Activated naive CD4-positive, alpha-beta T cell treated with anti-CD3 and anti-CD28 coated beads, Interleukin-2, amount 50 U/mL, for 16 hours (primary cell): ENCODE results near the gene HEBP2.

ENCODE experiments used
- DNase-seq: peaks from one replicate; pipeline ENCODE4 v3.0.0-alpha.2; 2020

HEBP2 gene

GRCh38 chr6:138397128-138398122, 6.6 kb upstream of the HEBP2 start:
- no peak for DNase-seq

GRCh38 chr6:138400326-138400725, 3.7 kb upstream of the HEBP2 start:
- DNase-seq = no peak

DNA sequence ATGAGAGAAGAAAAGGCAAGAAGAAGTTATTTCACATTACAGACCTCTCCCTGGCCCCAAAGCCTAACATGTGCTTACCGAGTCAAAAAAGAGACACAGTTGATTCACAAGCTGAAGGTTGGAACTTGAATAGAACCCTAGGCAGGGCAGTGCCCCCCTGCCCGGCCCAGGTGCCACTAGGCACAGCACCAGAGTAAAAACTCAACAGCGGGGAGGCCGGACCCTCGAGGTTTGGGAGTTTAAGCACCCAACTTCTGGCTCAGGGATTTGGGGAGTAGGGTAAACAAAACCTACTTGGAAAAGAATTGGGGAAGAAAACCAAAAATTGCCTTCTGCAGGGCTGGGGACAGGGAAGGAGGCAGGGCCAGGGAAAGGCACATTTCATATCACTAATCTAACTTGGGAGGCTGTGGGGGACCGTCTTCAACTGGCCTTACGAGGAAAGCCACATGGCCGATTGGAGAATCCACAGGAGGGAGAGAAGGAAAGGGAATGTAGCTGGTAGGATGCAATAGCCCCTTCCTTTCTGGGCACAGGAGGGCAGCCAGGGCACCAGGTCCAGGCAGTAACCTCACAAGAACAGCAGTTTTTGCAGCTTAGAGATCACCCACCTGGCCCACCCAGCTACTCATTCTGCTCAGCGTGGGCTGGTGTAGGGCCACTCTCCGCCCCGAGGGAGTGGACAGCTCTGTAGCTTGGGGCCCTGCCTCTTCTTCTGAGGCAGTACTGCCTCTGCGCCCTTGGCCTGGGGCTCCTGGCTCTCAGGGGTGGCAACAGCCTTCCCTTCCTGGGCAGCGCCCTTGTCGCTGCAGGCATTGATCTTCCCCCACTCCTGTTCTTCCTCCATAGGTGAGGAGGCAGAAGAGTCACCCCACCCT, 1.8 kb upstream of the HEBP2 start:
- DNase-seq = no peak

DNA sequence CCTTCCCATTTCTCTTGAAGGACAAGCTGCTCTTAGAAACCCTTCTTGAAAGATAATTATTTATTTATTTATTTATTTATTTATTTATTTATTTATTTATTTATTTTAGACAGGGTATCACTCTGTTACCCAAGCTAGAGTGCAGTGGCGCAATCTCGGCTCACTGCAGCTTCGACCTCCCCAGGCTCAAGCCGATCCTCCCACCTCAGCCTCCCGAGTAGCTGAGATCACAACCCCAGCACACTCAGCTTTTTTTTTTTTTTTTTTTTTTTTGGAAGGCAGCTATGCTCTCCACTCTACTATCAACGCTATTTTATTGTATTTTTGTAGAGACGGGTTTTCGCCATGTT, 1.2 kb upstream of the HEBP2 start:
- DNase-seq = no peak

DNA sequence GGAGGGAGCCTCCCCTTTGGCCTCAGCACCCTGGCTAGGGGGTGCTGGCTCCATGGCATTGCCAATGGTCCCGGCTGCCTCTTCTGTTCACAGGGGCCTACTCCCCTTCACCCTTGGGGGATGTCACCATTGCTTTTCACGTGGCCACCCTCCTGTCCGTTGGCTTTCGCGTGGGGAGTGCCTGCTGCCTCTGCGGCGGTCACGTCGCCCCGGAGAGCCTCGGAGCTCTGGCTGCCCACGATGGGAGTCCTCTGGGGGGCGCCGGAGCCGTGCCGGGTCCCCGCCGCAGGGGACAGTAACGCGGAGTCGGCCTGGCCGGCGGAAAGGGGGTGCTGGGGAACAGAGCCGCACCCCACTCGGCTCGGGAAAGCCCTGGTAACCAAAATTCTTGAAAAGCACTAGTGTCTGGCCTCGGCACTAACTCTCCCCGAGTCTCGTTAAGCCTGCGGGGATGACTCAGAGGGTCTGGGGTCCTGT, 661 bp upstream of the HEBP2 start:
- DNase-seq = peak; percentile 31

- DNase-seq = no peak
Observed at GRCh38 chr6:138404666-138405337, 779 bp downstream of the HEBP2 start.

DNA sequence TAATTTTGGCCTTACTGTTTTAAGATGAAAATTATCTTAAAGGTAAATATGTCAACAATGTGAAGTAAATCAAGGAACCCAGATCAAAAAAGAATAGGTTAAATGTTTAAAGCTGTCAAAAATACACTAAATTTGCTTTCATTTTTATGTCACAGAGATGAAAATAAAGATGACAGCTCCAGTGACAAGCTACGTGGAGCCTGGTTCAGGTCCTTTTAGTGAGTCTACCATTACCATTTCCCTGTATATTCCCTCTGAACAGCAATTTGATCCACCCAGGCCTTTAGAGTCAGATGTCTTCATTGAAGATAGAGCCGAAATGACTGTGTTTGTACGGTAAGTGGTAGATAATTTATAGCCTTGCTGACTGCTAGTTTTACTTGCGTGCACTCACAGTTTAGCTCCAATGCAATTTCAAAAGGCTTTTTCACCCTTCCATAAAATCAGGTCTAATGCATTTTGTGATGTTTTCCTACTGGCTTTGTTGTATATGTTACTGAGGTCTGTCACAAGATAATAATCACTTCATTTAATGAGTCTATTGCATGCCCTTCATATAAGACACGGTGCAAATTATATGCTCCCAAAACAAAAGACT, 1.9 kb downstream of the HEBP2 start:
- DNase-seq = no peak

DNA sequence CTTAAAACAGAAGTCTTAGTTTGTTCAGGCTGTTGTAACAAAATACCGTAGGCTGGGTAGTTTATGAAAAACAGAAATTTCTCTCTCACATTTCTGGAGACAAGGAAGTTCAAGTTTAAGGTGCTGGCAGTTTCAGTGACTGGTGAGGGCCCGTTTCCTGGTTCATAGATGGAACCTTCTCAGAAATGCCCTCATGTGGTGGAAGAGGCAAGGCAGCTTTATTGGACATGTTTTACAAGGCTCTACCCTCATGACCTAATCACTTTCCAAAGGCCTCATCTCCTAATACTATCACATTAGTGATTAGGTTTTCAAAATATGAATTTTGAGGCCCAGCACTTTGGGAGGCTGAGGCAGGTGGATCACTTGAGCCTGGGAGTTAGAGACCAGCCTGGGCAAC, 2.4 kb downstream of the HEBP2 start:
- no peak for DNase-seq

DNA sequence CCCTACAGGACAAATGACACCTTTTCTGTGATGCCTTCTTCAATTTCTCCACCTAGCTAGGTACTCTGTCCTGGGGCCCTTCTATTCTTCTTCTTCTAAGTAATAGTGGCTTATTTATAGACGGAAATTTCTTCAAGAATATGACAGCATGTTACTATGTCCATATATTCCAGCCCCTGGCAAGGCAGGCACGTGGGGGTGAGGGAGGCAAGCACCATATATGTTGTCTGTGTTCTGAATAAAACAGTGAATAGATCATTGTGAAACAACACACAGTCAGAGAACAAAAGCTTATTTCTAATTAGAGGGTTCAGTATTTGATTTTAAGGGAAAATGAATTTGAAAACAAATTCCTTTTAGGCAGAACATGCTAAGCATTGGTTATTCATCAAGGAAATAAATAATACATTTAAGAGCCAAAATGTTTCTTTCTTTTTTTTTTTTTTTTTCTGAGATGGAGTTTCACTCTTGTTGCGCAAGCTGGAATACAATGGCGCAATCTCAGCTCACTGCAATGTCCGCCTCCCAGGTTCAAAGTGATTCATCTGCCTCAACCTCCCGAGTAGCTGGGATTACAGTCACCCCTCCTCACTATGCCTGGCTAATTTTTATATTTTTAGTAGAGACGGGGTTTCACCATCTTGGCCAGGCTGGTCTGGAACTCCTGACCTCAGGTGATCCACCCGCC, 6.2 kb downstream of the HEBP2 start:
- no peak for DNase-seq

DNA sequence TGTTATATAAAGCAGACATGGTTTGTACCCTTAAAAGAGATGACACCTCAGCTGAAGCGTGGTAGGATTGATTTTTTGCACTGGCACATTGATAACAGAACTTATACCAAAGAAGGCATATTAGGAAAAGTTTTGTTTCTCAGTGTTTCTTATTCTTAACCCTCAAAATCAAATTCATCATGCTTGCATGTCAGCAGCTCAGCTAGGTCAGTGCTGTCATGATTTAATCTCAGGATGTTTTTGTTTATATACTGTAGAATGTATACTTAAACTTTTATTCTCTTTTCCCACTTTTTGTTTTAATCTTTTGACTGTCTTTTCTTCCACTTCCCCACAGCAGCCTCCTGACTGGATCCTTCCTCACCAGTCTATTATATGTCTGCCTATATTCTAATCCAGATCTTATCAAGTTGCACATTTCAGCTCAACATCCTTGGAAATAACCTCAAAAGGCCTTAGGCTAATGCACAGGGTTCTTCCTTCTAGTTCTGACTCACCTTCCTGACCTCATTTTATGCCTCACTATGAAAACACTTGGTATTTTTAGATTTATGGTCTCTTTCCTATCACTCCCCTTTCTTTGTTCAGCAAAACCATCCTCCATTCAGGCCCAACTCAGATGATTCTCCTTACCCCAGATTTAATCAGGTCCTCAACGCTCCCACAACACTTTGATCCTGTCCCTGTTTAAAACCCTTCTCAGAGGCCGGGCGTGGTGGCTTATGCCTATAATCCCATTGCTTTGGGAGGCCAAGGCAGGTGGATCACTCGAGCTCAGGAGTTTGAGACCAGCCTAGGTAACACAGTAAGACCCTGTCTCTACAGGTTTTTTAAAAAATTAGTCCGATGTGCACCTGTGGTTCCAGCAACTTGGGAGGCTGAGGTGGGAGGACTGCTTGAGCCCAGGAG, 7.2 kb downstream of the HEBP2 start:
- no peak for DNase-seq

DNA sequence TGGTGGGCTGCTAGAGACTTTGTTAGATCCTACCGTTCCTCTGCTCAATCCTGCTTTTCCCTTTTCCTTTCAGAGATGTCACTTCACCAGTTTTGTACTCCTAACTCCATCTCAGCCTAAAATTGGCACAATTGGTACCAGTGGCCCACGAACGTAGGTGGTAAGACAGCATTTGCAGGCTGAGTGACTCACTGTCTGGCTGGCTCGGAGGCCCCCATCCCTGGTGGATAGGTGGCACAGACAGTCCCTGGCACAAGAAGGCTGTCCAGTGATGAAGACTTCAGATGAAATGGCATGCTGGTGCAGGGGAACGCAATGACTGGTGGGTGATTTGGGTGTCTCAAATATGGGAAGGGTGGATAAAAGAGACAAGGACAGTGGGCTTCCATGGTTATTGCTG, 11.1 kb downstream of the HEBP2 start:
- DNase-seq = no peak

- DNase-seq = no peak
Observed at GRCh38 chr6:138416206-138416605, 12.2 kb downstream of the HEBP2 start.

DNA sequence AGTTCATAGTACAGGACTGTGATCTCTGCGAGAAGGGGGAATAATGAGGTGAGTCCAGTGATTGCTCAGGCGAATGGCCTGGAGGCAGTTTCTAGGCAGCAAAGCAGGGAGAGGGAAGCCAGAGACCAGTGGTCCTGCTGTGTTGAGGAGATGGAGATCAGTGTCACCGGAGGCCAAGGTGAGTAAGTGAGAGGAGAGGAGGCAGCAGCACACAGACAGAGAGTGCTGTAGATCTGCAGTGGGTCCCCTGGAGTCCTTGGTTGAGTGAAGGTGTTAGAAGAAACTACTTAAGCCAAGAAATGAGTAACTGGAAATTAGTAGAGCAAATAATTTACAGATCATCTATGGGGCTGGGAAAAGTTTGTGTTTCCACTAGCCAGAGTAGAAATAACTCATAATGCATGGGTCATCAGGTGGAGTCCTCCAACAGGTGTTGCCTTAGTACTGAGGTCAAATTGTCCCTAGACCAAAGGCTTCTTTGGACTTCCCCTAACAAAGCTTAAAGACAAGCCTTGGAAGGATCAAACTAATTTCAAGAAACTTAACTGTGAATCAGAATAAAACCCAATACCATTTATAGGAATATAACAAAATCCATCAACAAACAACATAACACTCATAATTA, 13.6 kb downstream of the HEBP2 start:
- DNase-seq = no peak

DNA sequence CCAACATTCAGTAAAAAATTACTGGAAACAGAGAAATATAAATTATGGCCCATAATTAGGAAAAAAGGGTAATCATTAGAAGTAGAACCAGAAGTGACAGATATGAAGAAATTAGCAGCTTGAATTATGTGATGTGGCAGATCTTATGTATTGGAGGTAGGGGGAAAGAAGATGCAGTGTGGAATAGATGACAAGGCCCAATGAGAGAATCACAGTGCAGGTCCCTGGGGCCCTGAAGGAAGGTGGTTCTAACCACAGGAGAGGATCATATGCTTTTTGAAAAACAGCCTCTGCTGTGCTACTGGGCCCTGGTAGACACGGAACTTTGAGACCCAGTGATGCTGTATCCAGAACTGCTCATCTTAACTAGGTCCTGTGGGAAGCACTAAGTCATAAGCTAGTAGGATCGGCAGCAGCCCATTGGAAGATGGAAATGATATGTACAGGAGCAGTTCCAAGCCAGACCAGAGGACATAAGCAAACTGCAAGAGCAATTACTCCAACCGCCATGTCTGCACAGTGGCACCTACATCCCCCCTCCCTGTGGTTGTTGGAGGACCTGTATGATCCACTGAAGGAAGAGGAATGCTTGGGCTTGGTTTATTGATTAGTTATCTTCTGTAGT, 14.2 kb downstream of the HEBP2 start:
- no peak for DNase-seq

DNA sequence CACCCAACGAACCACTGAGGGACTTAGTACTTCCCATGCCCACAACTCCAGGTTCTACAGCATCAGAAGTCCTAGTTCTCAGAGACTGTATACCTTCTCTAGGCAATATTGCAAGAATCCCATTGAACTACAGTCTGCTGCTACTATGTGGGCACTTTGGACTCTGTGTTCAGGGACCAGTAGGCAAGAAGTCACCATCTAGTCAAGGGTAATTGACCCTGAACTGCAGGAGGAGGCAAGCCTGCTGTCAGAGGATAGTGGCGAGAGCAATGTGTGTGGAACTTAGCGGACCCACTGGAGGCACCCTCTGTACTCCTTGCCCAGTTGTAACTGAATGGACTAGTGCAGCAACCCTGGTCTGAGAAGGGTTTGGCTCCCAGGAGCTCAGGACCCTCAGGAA, 15.7 kb downstream of the HEBP2 start:
- no peak for DNase-seq

DNA sequence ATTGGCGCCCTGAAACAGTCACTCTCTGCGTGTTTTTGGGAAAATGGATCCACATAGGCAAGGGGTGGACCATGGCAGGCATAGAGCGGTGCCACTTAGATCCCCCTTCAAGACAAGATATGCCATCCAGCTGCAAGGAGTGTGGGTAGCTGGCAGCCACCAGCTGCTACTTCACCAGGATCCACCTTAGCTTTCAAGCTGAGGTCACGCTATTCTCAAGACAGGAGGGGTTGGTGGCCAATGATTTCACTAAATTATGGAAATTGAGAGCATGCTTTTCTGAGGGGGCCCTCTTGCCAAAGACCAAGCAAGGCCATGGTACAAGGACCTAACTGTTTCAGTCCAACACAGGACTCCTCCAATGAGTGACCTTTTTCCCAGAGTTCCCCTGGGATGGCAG, 16.3 kb downstream of the HEBP2 start:
- DNase-seq = no peak

- no peak for DNase-seq
Observed at GRCh38 chr6:138421089-138421488, 17.1 kb downstream of the HEBP2 start.

DNA sequence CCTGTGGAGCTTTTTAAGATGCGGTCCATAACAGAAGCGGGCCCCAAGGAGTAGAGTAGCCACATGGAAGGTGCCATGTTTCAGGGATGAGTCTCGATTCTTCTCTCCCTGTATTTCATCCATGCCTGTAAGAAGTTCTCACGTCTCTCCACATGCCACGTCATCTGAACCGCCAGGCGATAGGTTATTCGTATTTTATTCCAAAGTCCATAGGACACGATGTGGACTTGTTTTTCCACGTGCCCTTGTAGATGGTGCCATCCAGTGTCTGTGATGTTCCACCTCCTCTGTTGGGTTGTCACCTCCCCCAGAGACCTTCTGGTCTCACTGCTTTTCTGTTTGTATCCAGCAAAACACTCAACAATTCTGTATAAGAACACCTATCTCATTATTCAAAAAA, 17.6 kb downstream of the HEBP2 start:
- no peak for DNase-seq

DNA sequence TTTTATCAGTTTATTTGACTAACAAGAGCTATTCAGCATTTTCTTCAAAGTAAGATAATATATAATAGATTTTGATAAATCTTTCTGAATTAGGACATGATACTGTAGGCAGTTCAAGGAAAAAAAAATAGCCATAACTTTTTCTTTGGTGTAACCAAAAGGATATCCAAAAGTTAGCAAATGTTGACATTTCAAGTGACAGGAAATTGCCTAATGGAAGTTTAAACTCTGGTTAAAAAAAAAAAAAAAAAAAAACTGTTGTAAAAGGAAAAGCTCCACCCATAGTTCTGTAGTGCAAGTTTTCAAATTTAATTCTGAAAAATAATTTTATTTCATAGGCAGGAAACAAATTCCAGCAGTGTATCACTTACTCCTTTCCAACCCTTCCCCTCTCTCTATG, 18.8 kb downstream of the HEBP2 start:
- DNase-seq = no peak
